ENCODE measurements around the gene DDN.

DDN gene

DNA sequence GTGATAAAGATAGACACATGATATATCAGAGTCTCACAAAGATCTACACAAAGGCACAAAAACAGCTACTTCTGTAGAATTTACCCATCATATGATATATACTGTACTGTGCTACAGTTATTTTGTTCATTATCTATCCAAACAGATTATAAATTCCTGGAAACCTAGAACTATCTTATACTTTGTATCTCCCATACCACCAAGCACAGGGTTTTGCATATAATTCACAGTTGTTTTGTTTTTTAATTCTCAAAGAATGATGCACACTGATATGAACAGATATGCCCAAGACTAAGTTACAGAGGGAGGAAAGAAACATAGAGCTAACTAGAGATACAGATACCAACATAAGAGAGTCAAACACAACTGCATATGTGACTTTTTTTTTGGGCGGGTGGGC, 16.0 kb upstream of the DDN start:
- TF ChIP-seq CTCF (IDR thresholded peaks at IDR 0.05; ENCODE audit: low read depth, low read length, missing control alignments): no peak
- in situ Hi-C loops (cut with HindIII; ENCODE audit: low sequenced_read_pairs): no loop called here
- H3K4me3 ChIP-seq (ENCODE audit: low read depth, low read length): no peak overlapping the region
- no peak for DNase-seq (ENCODE audit: low read depth)

DNA sequence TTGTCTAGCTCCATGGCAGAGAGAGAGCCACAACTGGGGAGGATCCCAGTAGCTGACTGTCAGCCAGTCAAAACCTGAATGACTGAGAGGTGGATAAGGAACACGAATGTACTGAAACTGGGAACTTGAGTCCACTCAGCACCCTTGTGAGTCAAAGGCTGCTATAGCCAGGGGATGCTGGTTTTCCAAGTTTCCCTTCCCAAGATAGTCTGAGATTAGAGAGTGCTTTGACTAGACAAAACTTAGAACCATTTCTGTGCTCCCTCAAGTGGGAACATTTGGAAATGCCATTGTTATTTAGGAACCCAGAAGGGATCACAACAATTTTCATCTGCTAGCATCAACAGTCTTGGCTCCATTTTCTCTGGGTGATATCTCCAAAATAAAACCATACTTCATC, 15.4 kb upstream of the DDN start:
- in situ Hi-C loops (cut with HindIII; ENCODE audit: low sequenced_read_pairs): no loop called here
- DNase-seq (ENCODE audit: low read depth): no peak
- H3K4me3 ChIP-seq (ENCODE audit: low read depth, low read length): no peak overlapping the region
- peak; percentile 50 for TF ChIP-seq CTCF (IDR thresholded peaks at IDR 0.05; ENCODE audit: low read depth, low read length, missing control alignments)

DNA sequence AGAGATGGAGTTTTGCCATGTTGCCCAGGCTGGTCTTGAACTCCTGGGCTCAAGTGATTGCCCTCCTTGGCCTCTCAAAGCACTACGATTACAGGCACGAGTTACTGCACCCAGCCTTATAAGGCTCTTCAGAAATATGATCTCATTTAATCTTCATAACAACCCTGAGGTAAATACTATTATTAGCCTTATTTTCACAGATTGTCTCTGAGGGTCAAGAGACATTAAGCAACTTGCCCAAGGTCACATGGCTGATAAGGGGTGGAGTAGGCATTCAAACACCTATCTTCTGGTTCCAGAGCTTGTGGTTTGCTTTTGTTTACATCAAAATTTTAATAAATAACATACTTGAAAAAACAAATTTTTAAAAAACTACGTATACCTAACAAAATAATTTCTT, 14.3 kb upstream of the DDN start:
- in situ Hi-C loops (cut with HindIII; ENCODE audit: low sequenced_read_pairs): no loop called here
- no peak for DNase-seq (ENCODE audit: low read depth)
- no peak overlapping the region for H3K4me3 ChIP-seq (ENCODE audit: low read depth, low read length)
- TF ChIP-seq CTCF (IDR thresholded peaks at IDR 0.05; ENCODE audit: low read depth, low read length, missing control alignments): no peak

DNA sequence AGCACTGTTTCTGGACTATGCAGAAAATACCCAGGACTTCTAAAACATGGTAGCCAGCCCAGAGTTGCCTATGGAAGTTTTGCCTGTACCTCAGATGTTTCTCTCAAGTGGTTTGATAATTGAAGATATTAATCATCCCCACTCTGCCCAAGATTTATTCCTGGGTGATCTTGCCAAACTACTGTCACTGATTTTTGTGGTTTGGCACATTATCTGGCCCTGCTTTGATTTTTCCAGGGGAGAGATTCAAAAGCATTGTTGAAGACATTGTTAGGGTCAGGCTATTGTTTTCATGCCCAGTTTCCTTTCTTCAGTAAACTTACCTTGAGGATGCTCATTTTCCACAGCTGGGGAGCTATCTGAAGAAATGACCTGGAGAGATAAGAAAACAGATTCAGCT, 13.6 kb upstream of the DDN start:
- in situ Hi-C loops (cut with HindIII; ENCODE audit: low sequenced_read_pairs): no loop called here
- no peak overlapping the region for H3K4me3 ChIP-seq (ENCODE audit: low read depth, low read length)
- no peak for DNase-seq (ENCODE audit: low read depth)
- no peak for TF ChIP-seq CTCF (IDR thresholded peaks at IDR 0.05; ENCODE audit: low read depth, low read length, missing control alignments)

DNA sequence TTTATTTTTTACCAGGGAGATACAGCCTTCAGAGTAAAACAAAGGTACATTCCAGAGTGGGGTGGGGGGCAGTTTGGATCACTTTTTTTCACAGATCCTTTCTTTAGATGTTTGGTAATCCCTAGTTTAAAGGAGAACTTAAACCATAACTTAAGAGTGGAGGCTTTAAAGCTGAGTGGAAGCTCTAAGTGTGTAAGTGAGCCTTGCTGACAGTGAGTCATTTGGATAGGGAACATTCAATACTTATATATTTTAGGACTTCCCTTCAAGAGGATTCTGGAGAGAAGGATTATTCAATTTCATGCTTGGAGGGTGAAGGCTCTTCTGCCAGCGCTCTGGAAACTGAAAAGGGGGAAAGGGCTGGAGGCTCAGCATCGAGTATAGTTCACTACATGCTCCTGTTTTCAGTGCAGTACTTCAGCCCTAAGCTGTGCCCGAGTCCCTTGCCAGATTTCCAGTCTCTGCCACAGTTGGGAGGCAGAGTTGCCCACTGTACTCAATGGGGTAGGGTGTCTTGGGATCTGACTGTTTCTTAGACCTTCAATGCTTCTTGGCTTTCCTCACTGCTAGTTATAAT, 11.0 kb upstream of the DDN start:
- DNase-seq (ENCODE audit: low read depth): no peak
- in situ Hi-C loops (cut with HindIII; ENCODE audit: low sequenced_read_pairs): no loop called here
- no peak for TF ChIP-seq CTCF (IDR thresholded peaks at IDR 0.05; ENCODE audit: low read depth, low read length, missing control alignments)
- no peak overlapping the region for H3K4me3 ChIP-seq (ENCODE audit: low read depth, low read length)

GRCh38 chr12:49008943-49009342, 9.8 kb upstream of the DDN start:
- no peak for DNase-seq (ENCODE audit: low read depth)
- in situ Hi-C loops (cut with HindIII; ENCODE audit: low sequenced_read_pairs): no loop called here
- no peak overlapping the region for H3K4me3 ChIP-seq (ENCODE audit: low read depth, low read length)
- TF ChIP-seq CTCF (IDR thresholded peaks at IDR 0.05; ENCODE audit: low read depth, low read length, missing control alignments): no peak

- no peak overlapping the region for H3K4me3 ChIP-seq (ENCODE audit: low read depth, low read length)
- in situ Hi-C loops (cut with HindIII; ENCODE audit: low sequenced_read_pairs): no loop called here
- TF ChIP-seq CTCF (IDR thresholded peaks at IDR 0.05; ENCODE audit: low read depth, low read length, missing control alignments): no peak
- DNase-seq (ENCODE audit: low read depth): no peak
Observed at GRCh38 chr12:49000346-49000745, 1.2 kb upstream of the DDN start.
